Measurements from ENCODE around the gene XPOT.

The XPOT gene

GRCh38 chr12:64412459-64412858, 8.3 kb downstream of the XPOT start:
- H3K4me3 ChIP-seq, result no peak overlapping the region
- no peak overlapping the region for H3K27ac ChIP-seq
- no peak for TF ChIP-seq Cebpa-rat (IDR thresholded peaks at IDR 0.05)
- H3K4me2 ChIP-seq, result no peak overlapping the region
- peaks cover 0 to 11% (median 5%) of the 10 kb centered on the region in 10 experiments; a peak in 11 of 20 replicates for H3K4me1 ChIP-seq
- peaks cover 83 to 100% (median 93%) of the 10 kb centered on the region in 11 experiments for H3K36me3 ChIP-seq
- H4K20me1 ChIP-seq, result peaks cover 8 to 96% (median 65%) of the 10 kb centered on the region in 11 experiments; a peak in 20 of 22 replicates
- no peak overlapping the region for H3K9ac ChIP-seq
- H3K27me3 ChIP-seq, result no peaks in the 10 kb centered on the region
- H3K9me3 ChIP-seq (replicated peaks in 1 of 11), result no peaks in the 10 kb centered on the region

GRCh38 chr12:64413884-64414283, 9.7 kb downstream of the XPOT start:
- Histone ChIP-seq H4K20me1 (peaks cover 0 to 96% (median 50%) of the 10 kb centered on the region in 11 experiments; a peak in 20 of 22 replicates), H3K27ac (no peak overlapping the region), H3K4me1 (no peaks in the 10 kb centered on the region), H3K4me3 (no peak overlapping the region), H3K9ac (no peak overlapping the region), H3K4me2 (no peak overlapping the region), H3K27me3 (no peaks in the 10 kb centered on the region), H3K9me3 (replicated peaks in 1 of 11) (no peaks in the 10 kb centered on the region), H3K36me3 (peaks cover 97 to 100% (median 99%) of the 10 kb centered on the region in 11 experiments)
- TF ChIP-seq Cebpa-rat (IDR thresholded peaks at IDR 0.05), result no peak

- Histone ChIP-seq H3K9me3 (replicated peaks in 1 of 11) (no peaks in the 10 kb centered on the region), H3K4me1 (peaks cover 0 to 8% (median 0%) of the 10 kb centered on the region in 10 experiments; a peak in 6 of 20 replicates), H3K4me2 (no peak overlapping the region), H3K9ac (no peak overlapping the region), H3K27me3 (no peaks in the 10 kb centered on the region), H4K20me1 (peaks cover 0 to 83% (median 27%) of the 10 kb centered on the region in 11 experiments; a peak in 17 of 22 replicates), H3K4me3 (no peak overlapping the region), H3K36me3 (peaks cover 100% of the 10 kb centered on the region in 11 experiments), H3K27ac (no peak overlapping the region)
- TF ChIP-seq Cebpa-rat (IDR thresholded peaks at IDR 0.05), result no peak
Observed at GRCh38 chr12:64418209-64418608, 14.0 kb downstream of the XPOT start.

- H3K4me2 ChIP-seq, result peak overlapping the region in 1 of 11 experiments; percentile 19; a peak in 2 of 22 replicates
- H3K9ac ChIP-seq, result no peak overlapping the region
- no peak overlapping the region for H3K4me3 ChIP-seq
- no peaks in the 10 kb centered on the region for H3K9me3 ChIP-seq (replicated peaks in 1 of 11)
- no peak overlapping the region for H3K27ac ChIP-seq
- no peak for TF ChIP-seq Cebpa-rat (IDR thresholded peaks at IDR 0.05)
- peaks cover 0 to 82% (median 12%) of the 10 kb centered on the region in 11 experiments; a peak in 13 of 22 replicates for H4K20me1 ChIP-seq
- H3K36me3 ChIP-seq, result peaks cover 100% of the 10 kb centered on the region in 11 experiments
- H3K27me3 ChIP-seq, result no peaks in the 10 kb centered on the region
- peaks cover 0 to 8% (median 0%) of the 10 kb centered on the region in 10 experiments; a peak in 6 of 20 replicates for H3K4me1 ChIP-seq
Observed at GRCh38 chr12:64419696-64420095, 15.5 kb downstream of the XPOT start.

GRCh38 chr12:64427988-64428387, 23.8 kb downstream of the XPOT start:
- TF ChIP-seq Cebpa-rat (IDR thresholded peaks at IDR 0.05), result no peak
- Histone ChIP-seq H3K27ac (no peak overlapping the region), H3K4me2 (no peak overlapping the region), H3K4me3 (no peak overlapping the region), H3K36me3 (peaks cover 99 to 100% (median 100%) of the 10 kb centered on the region in 11 experiments), H3K9me3 (replicated peaks in 1 of 11) (no peaks in the 10 kb centered on the region), H3K9ac (no peak overlapping the region), H3K4me1 (no peaks in the 10 kb centered on the region), H3K27me3 (no peaks in the 10 kb centered on the region), H4K20me1 (peaks cover 5 to 58% (median 10%) of the 10 kb centered on the region in 11 experiments; a peak in 16 of 22 replicates)

GRCh38 chr12:64428956-64429355, 24.8 kb downstream of the XPOT start:
- H3K4me2 ChIP-seq, result no peak overlapping the region
- no peak overlapping the region for H3K4me3 ChIP-seq
- TF ChIP-seq Cebpa-rat (IDR thresholded peaks at IDR 0.05), result no peak
- no peak overlapping the region for H3K27ac ChIP-seq
- H3K27me3 ChIP-seq, result no peaks in the 10 kb centered on the region
- no peaks in the 10 kb centered on the region for H3K9me3 ChIP-seq (replicated peaks in 1 of 11)
- H4K20me1 ChIP-seq, result peaks cover 7 to 61% (median 18%) of the 10 kb centered on the region in 11 experiments; a peak in 16 of 22 replicates
- H3K36me3 ChIP-seq, result peaks cover 99 to 100% (median 100%) of the 10 kb centered on the region in 11 experiments
- H3K4me1 ChIP-seq, result no peaks in the 10 kb centered on the region
- no peak overlapping the region for H3K9ac ChIP-seq

- Histone ChIP-seq H3K27ac (no peak overlapping the region), H3K4me3 (no peak overlapping the region), H3K27me3 (no peaks in the 10 kb centered on the region), H3K9me3 (replicated peaks in 1 of 11) (no peaks in the 10 kb centered on the region), H3K4me2 (no peak overlapping the region), H3K9ac (0 out of 22 replicates have a peak overlapping the region, but pooled peaks of 1 of the 11 experiments have one; percentile 3), H3K36me3 (peaks cover 99 to 100% (median 100%) of the 10 kb centered on the region in 11 experiments), H4K20me1 (peaks cover 9 to 53% (median 22%) of the 10 kb centered on the region in 11 experiments; a peak in 15 of 22 replicates), H3K4me1 (no peaks in the 10 kb centered on the region)
- TF ChIP-seq Cebpa-rat (IDR thresholded peaks at IDR 0.05), result no peak
Observed at GRCh38 chr12:64430886-64431285, 26.7 kb downstream of the XPOT start.

GRCh38 chr12:64431791-64432190, 27.6 kb downstream of the XPOT start:
- no peak for TF ChIP-seq Cebpa-rat (IDR thresholded peaks at IDR 0.05)
- H3K9ac ChIP-seq, result no peak overlapping the region
- peaks cover 9 to 57% (median 22%) of the 10 kb centered on the region in 11 experiments; a peak in 15 of 22 replicates for H4K20me1 ChIP-seq

GRCh38 chr12:64433915-64434314, 29.7 kb downstream of the XPOT start:
- H3K36me3 ChIP-seq, result peaks cover 100% of the 10 kb centered on the region in 11 experiments
- H3K4me3 ChIP-seq, result no peak overlapping the region
- H3K9me3 ChIP-seq (replicated peaks in 1 of 11), result no peaks in the 10 kb centered on the region
- no peak overlapping the region for H3K4me2 ChIP-seq
- no peak for TF ChIP-seq Cebpa-rat (IDR thresholded peaks at IDR 0.05)
- no peak overlapping the region for H3K9ac ChIP-seq
- H3K4me1 ChIP-seq, result no peaks in the 10 kb centered on the region
- no peak overlapping the region for H3K27ac ChIP-seq
- H4K20me1 ChIP-seq, result peaks cover 6 to 53% (median 22%) of the 10 kb centered on the region in 11 experiments; a peak in 15 of 22 replicates
- H3K27me3 ChIP-seq, result no peaks in the 10 kb centered on the region

More at GRCh38 chr12:64431791-64432190, 27.6 kb downstream of the XPOT start:
- H3K4me2 ChIP-seq, result no peak overlapping the region
- no peak overlapping the region for H3K27ac ChIP-seq
- no peaks in the 10 kb centered on the region for H3K27me3 ChIP-seq
- H3K9me3 ChIP-seq (replicated peaks in 1 of 11), result no peaks in the 10 kb centered on the region
- no peak overlapping the region for H3K4me3 ChIP-seq
- no peaks in the 10 kb centered on the region for H3K4me1 ChIP-seq
- H3K36me3 ChIP-seq, result peaks cover 99 to 100% (median 100%) of the 10 kb centered on the region in 11 experiments

- H3K4me3 ChIP-seq, result no peak overlapping the region
Observed at GRCh38 chr12:64440100-64440499, 35.9 kb downstream of the XPOT start.

More at GRCh38 chr12:64440100-64440499, 35.9 kb downstream of the XPOT start:
- no peak overlapping the region for H3K9ac ChIP-seq
- H3K27ac ChIP-seq, result no peak overlapping the region
- H3K36me3 ChIP-seq, result peaks cover 93 to 100% (median 99%) of the 10 kb centered on the region in 11 experiments
- H3K4me1 ChIP-seq, result no peaks in the 10 kb centered on the region
- H3K9me3 ChIP-seq (replicated peaks in 1 of 11), result no peaks in the 10 kb centered on the region
- H4K20me1 ChIP-seq, result peaks cover 0 to 50% (median 4%) of the 10 kb centered on the region in 11 experiments; a peak in 9 of 22 replicates
- no peak overlapping the region for H3K4me2 ChIP-seq
- H3K27me3 ChIP-seq, result no peaks in the 10 kb centered on the region
- peak in 2 of 11 experiments; percentile 32 to 54; a peak in 2 of 22 replicates for TF ChIP-seq Cebpa-rat (IDR thresholded peaks at IDR 0.05)

All from BLaER1 treated with 17β-estradiol and CSF1 and Interleukin-3, amounts not matched to agents 10 nM and 100 nM (cell line).